ENCODE measurements around the gene AMMECR1L. TPM values are rescaled to one million over a fixed set of nuclear protein-coding genes. Genes with fewer than 3 reads are reported as not detected.
A peak's percentile ranks its signal among the peaks of the same experiment; 100 is the strongest.
"Not testable (repeated sequence)": the region's sequence is repeated elsewhere in the genome, so short reads cannot be mapped to it uniquely, and the experiment has no call there.

AMMECR1L gene
- 27.7 and 29.7 TPM in 2 replicates for total RNA-seq

DNA sequence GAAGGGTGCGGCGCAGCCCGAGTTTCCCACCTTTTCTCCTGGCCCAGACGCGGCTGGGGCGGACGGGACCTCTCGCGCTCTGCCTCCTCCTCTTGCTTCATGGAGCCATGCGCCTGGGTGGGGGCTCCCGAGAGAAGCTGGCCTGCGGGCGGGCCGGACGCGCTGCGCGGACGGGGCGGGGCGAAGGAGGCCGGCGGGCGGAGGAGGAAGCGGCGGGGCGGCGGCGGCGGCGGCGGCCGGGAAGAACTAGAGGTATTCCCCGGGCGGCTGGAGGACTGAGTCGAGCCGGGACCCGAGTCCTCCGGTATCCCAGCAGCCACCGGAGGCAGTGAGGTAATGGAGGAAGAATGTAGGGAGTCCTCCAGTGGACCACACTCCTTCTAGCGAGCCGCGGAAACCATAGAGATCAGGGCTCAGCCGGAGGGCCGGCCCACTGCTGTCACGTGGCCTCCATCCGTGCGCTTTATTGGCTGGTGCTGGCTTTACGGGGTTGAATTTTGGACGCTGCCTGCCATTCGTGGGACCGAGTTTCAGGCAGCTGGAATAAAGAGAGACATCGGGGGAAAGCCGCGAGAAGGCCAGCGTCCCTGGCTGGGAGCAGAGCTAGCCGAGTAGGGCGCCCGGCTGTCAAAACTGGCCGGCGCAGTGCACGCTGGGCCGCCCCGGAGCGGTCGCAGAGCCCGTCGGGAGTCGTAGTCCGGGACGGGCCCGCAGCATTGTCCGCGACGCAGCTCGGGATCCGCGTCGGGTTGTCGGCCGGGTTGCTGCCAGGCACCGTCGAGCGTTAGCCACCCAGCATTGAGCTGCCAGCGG lies at the start of gene AMMECR1L:
AMMECR1L (minus strand) TSS at position 177 of the 813 bp plus-strand sequence. CDS start 11,722 bp downstream, outside the sequence.
- not testable (repeated sequence) for DNase-seq (ENCODE audit: low read depth); H3K27me3 ChIP-seq (ENCODE audit: control insufficient read depth, insufficient read depth, low read length); H3K36me3 ChIP-seq (ENCODE audit: control insufficient read depth, insufficient read depth, low read length)
- peak within 1 kb of the TSS; percentile 69 for H3K4me3 ChIP-seq (ENCODE audit: low read depth, low read length)

- Histone ChIP-seq H3K4me3 (ENCODE audit: low read depth, low read length) (no peak overlapping the region), H3K27me3 (ENCODE audit: control insufficient read depth, insufficient read depth, low read length) (no peaks in the 10 kb centered on the region), H3K36me3 (ENCODE audit: control insufficient read depth, insufficient read depth, low read length) (no peaks in the 10 kb centered on the region)
- no peak for DNase-seq (ENCODE audit: low read depth)
- TF ChIP-seq, protein P1, sequence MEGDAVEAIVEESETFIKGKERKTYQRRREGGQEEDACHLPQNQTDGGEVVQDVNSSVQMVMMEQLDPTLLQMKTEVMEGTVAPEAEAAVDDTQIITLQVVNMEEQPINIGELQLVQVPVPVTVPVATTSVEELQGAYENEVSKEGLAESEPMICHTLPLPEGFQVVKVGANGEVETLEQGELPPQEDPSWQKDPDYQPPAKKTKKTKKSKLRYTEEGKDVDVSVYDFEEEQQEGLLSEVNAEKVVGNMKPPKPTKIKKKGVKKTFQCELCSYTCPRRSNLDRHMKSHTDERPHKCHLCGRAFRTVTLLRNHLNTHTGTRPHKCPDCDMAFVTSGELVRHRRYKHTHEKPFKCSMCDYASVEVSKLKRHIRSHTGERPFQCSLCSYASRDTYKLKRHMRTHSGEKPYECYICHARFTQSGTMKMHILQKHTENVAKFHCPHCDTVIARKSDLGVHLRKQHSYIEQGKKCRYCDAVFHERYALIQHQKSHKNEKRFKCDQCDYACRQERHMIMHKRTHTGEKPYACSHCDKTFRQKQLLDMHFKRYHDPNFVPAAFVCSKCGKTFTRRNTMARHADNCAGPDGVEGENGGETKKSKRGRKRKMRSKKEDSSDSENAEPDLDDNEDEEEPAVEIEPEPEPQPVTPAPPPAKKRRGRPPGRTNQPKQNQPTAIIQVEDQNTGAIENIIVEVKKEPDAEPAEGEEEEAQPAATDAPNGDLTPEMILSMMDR (IDR thresholded peaks at IDR 0.05; ENCODE audit: insufficient read depth, low read length, poor library complexity, severe bottlenecking): no peak
Observed at GRCh38 chr2:127935337-127935736, 49.6 kb upstream of the AMMECR1L start.

- Histone ChIP-seq H3K4me3 (ENCODE audit: low read depth, low read length) (no peak overlapping the region), H3K36me3 (ENCODE audit: control insufficient read depth, insufficient read depth, low read length) (no peaks in the 10 kb centered on the region), H3K27me3 (ENCODE audit: control insufficient read depth, insufficient read depth, low read length) (no peaks in the 10 kb centered on the region)
- DNase-seq (ENCODE audit: low read depth): peak; percentile 51
- TF ChIP-seq, protein P1 (IDR thresholded peaks at IDR 0.05; ENCODE audit: insufficient read depth, low read length, poor library complexity, severe bottlenecking): no peak
Observed at GRCh38 chr2:127932199-127932876, 46.6 kb upstream of the AMMECR1L start.

DNA sequence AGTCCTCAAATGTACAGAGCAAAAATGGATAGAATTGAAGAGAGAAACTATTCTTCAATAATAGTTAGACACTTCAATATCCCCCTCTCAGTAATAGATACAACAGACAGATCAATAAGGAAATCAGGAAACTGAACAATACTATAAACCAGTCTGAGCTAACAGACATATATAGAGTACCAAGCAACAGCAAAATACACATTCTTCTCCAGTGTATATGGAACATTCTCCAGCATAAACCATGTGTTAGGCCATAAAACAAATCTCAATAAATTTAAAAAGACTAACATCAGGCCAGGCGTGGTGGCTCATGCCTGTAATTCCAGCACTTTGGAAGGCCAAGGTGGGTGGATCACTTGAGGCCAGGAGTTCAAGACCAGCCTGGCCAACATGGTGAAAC lies 43.7 kb upstream of the AMMECR1L start:
- Histone ChIP-seq H3K36me3 (ENCODE audit: control insufficient read depth, insufficient read depth, low read length) (no peaks in the 10 kb centered on the region), H3K4me3 (ENCODE audit: low read depth, low read length) (no peak overlapping the region), H3K27me3 (ENCODE audit: control insufficient read depth, insufficient read depth, low read length) (no peaks in the 10 kb centered on the region)
- TF ChIP-seq, protein P1 (IDR thresholded peaks at IDR 0.05; ENCODE audit: insufficient read depth, low read length, poor library complexity, severe bottlenecking): no peak
- no peak for DNase-seq (ENCODE audit: low read depth)

DNA sequence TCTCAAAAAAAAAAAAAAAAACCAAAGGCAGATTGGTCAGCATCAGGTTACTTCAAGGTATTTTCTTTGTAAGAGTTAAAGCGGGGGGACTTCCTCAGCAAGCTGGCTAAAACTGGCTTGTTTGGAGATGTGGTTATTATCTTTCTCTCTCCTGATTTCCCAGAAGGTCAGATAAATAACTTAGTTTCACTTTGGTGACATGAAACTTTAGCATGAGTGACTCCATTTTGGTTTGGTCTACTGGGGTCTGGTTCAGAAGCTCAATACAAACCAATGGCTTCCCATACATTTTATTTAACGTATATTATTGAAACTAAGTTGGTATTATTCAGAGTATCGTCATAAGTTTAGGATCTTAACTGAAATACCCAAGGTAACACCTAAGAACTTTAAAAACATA lies 41.6 kb upstream of the AMMECR1L start:
- TF ChIP-seq, protein P1 (IDR thresholded peaks at IDR 0.05; ENCODE audit: insufficient read depth, low read length, poor library complexity, severe bottlenecking): no peak
- H3K36me3 ChIP-seq (ENCODE audit: control insufficient read depth, insufficient read depth, low read length): no peaks in the 10 kb centered on the region
- no peak overlapping the region for H3K4me3 ChIP-seq (ENCODE audit: low read depth, low read length)
- no peak for DNase-seq (ENCODE audit: low read depth)
- no peaks in the 10 kb centered on the region for H3K27me3 ChIP-seq (ENCODE audit: control insufficient read depth, insufficient read depth, low read length)

- TF ChIP-seq, protein P1 (IDR thresholded peaks at IDR 0.05; ENCODE audit: insufficient read depth, low read length, poor library complexity, severe bottlenecking): no peak
- no peak overlapping the region for H3K4me3 ChIP-seq (ENCODE audit: low read depth, low read length)
- no peaks in the 10 kb centered on the region for H3K36me3 ChIP-seq (ENCODE audit: control insufficient read depth, insufficient read depth, low read length)
- no peak for DNase-seq (ENCODE audit: low read depth)
- no peaks in the 10 kb centered on the region for H3K27me3 ChIP-seq (ENCODE audit: control insufficient read depth, insufficient read depth, low read length)
Observed at GRCh38 chr2:127917916-127918315, 32.2 kb upstream of the AMMECR1L start.
